HG03095 (cell line): ENCODE measurements around the gene DYNC2LI1.

ENCODE experiments used
- ATAC-seq: cut with Tn5 transposase; IDR thresholded peaks from one replicate; pipeline ENCODE4 v1.9.1; 2021; ENCODE audit warnings: moderate library complexity; ENCODE audit not compliant: unreplicated experiment

The DYNC2LI1 gene

GRCh38 chr2:43812006-43812405 is 38.2 kb downstream of the DYNC2LI1 start:
- ATAC-seq: no peak

DNA sequence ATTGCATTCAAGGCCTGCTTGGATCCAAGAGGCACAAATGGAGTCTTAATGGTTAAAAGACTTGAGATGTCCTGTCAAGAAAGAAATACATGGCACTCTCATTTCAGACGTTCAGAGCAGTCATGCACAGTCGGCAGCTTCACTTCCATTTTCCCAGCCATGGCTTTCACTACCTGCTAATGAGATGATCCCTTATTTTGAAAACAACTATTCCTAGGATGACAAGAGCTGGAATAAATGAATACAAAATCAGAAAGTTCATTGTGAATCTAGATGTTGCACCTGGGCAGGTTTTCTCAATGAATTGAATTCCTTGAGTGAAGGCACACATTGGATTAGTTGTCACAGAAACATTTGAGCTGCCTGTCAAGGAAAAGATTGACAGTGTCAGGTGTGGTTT is 39.1 kb downstream of the DYNC2LI1 start:
- ATAC-seq: no peak

GRCh38 chr2:43814711-43815110 is 40.9 kb downstream of the DYNC2LI1 start:
- no peak for ATAC-seq

DNA sequence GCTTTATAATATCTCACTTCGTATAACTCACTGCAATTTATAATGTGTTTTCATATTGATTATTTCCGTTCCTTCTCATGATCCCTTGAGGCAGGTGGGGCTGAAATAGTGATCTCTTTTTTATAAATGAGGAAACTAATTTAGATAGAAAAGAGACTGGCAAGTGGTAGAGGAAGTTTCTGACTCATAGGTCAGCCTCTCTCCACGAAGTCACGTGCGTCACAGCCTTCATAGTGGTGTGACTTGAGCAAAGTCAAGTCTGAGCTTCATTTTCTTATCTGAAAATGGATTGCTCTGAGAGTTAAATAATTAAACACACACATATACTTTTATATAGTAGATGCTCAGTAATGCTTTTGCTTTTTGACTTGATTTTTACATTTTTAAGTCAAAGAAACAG is 44.9 kb downstream of the DYNC2LI1 start:
- no peak for ATAC-seq

DNA sequence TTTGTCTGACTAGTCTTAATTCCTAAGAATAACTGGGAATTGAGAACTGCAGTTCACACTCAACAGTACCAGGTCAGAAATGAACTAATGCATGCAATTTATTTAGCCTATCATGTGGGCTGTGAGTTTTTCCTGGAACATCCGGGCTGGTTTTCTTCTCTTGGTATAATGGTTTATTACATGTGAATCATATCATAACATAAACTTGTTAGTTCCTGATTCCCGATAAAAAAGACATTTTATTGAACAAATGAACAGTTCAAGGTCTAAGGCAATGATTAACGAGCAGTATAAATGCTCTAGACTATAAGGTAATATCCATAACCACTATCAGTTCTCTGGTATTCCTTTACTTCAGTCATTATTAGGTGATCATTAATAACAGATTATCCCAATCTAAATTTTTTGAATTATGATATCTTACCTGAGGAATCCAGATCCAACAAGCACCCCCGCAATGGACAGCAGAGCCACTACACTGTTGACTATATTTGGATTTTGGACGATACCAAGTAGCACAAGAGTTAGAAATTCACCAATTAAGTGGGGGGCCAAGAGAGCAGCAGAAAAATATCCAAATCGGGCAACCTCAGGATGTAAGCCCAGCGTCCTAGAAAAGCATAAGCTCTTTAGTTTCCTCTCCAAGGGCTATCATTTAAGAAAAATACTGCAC is 45.8 kb downstream of the DYNC2LI1 start:
- ATAC-seq: no peak

DNA sequence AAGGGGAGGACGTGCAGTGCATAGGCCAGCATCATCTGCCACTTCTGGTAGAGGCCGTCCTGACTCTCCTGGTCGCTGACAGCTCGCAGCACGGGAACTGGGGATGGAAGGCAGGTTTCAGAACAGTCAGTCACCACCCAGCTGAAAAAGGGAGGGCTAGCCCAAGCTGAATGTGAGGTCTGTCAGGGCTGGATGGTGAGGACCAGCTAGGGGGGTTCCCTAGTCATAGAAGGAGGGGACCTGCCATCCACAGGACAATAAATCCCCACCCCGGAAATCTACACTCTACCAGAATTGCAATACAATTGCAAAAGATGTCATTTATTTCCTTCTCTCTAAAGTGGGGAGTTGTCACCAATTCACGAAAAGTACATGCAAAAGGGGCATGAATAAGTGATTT is 49.0 kb downstream of the DYNC2LI1 start:
- no peak for ATAC-seq

- ATAC-seq: no peak
These were observed 49.9 kb downstream of the DYNC2LI1 start for GRCh38 chr2:43823751-43824150.

GRCh38 chr2:43824512-43824911 is 50.7 kb downstream of the DYNC2LI1 start:
- no peak for ATAC-seq

DNA sequence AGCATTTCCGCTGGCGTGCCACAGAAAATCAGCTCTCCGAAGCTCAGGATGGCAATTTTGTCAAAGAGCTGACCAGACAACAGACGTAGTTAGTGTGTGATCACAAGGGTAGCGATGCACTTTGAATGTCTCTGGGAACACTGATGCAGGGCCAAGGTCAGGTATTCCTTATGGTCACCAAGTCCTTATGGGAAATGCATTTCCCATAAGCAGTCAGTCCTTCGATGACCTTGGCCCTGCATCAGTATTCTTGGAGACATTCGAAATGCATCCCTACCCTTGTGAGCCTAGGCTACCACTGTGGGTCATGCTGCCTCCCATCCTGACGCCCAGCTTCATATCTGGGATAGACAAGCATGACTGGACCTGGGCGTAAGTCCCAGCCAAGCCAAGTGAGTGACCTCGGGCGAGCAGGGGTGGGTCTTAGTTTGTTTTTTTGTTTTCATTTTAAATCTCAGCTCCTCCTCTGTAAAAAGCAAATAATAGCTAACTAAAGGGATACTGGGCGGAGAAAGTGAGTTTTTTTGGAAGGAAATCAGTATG is 51.2 kb downstream of the DYNC2LI1 start:
- ATAC-seq: no peak

- no peak for ATAC-seq
These were observed 52.0 kb downstream of the DYNC2LI1 start for GRCh38 chr2:43825841-43826240.

DNA sequence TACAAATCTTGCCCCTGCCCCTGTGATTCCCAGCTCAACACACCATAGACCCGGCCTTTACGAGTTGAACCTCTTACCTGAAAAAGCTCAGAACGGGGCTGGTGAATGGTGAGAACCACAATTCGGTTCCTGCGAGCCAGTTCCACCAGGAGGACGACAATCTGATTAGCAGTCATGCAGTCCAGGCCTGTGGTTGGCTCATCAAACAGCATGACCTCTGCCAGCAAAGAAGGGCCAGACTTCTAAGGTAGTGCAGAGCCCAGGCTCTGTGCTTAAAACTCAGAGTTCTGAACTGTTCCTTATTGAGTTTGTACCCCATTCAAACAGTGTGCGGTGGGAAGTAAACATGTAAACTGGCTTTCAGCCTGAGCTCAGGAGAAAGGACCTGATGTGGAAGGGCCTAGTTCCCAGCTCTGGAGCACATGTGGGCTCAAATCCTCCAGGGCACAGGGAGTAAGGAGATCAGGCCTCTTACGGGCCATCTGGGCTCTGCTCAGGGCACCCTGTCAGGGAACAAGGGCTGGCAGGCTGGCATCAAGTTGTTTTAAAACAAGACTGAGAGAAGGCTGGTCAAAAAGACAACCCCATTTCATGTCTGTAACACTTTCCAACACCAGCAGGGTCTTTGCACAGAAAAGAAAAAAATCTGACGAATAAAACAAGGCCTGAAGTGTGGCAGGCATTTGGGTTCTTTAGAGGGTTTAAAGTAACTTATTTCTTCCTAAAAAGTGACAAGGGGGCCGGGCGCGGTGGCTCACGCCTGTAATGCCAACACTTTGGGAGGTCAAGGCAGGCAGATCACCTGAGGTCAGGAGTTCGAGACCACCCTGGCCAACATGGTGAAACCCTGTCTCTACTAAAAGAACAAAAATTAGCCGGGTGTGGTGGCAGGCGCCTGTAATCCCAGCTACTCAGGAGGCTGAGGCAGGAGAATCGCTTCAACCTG is 52.7 kb downstream of the DYNC2LI1 start:
- no peak for ATAC-seq

DNA sequence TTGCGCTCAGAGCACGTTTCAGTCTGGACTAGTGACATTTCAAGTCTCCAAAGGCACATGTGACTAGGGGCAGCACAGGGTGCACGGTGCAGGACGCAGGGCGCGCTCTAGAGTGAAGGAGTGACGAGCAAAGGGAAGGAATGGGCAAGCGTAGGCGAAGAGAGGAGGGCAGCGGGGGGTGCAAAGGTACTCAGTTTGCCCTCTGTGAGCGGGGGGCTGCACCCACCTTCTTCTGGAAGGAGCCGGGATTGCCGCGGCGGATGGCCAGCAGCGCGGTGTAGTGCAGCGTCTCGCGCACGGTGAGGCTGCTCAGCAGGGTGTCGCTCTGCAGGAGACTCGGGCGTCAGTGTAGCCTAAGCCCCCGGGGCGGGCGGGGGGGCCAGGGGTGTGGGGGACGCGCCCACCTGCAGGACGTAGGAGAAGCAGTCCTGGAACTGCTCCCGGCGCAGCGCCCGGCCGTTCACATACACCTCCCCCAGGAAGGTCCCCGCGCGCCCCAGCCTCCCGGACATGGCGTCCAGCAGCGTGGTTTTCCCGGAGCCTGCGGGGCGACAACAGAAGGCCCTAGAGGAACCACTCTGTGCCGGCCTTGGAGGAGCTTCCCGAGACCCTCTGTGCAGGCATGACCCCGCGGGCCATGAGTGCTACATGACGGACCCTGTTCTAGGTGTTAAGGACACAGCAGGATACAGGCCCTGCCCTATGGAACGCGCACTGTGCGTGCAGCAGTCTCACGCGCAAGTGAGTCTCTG is 57.9 kb downstream of the DYNC2LI1 start:
- ATAC-seq: no peak

GRCh38 chr2:43832457-43832856 is 58.6 kb downstream of the DYNC2LI1 start:
- no peak for ATAC-seq

GRCh38 chr2:43837033-43837432 is 63.2 kb downstream of the DYNC2LI1 start:
- ATAC-seq: no peak

GRCh38 chr2:43837831-43838559 is 64.2 kb downstream of the DYNC2LI1 start:
- ATAC-seq: no peak

DNA sequence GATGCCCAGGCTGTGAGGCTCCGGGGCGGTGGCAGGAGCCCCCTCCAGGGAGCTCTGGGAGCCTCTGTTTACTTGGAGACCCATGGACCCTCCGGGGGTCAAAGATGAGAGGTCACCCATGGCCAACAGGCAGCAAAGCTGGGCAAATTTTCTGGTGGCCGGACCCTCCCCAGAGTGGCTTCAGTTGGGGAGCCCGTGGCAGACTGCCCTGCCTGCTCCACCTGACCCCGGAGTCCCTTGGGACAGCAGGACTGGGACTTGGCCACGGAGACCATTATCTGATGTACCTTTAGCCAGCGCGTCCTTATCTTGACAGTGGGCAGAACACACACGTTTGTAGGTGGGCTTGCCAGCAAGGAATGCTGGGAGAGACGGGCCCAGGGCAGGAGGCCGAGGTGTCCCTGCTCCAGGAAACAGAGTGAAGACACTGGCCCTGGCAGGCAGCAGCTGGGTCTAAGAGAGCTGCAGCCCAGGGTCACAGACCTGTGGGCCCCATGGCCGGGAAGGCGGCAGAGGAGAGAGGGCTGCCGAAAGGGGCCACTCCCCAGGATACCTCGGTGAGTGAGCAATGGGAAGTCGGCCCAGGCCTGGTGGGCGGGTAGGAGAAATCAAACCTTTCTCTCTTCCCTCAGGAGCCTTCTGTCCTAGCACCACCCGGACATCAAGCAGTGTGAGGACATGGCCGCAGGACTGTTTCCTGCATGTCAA is 64.9 kb downstream of the DYNC2LI1 start, which contains the start of the genes ABCG5 and ABCG8:
Gene ABCG5 (minus strand): TSS at position 280 of the 708 bp plus-strand sequence. CDS start 160 bp downstream, at position 120.
Gene ABCG8 (plus strand): TSS at position 412 of the 708 bp plus-strand sequence. CDS start 83 bp downstream, at position 495.
- ATAC-seq: no peak

- ATAC-seq: no peak
These were observed 66.1 kb downstream of the DYNC2LI1 start for GRCh38 chr2:43839776-43840564.

DNA sequence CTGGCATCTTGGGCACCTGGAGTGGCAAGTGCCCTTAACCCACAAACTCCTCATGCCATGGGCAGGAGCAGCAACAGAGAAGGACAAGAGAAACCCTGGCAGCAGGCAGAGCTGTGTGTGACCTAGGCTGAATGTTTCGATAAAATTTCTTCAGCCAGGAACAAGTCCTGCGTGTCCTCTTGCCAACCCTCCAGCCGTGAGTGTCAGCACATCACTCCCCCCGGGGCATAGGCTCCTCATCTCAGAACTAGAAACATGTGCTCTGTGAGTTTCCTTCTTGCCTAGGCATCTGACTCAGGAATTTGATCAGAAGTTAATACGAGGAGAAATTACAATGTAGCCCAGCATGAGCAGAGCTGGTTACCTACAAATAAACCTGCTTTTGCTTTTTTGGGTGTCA is 67.1 kb downstream of the DYNC2LI1 start:
- no peak for ATAC-seq
